GM18499 (cell line): ENCODE results near the gene ZNF467.

Source experiments
- ATAC-seq: cut with Tn5 transposase; IDR thresholded peaks from one replicate; pipeline ENCODE4 v1.9.1; 2021; ENCODE audit warnings: moderate number of reproducible peaks; ENCODE audit not compliant: insufficient read depth, unreplicated experiment

ZNF467 gene

GRCh38 chr7:149719050-149719899, 54.1 kb downstream of the ZNF467 start:
- ATAC-seq = no peak

- no peak for ATAC-seq
Observed at GRCh38 chr7:149718730-149719049, 54.7 kb downstream of the ZNF467 start.

- ATAC-seq = no peak
Observed at GRCh38 chr7:149717481-149717880, 55.9 kb downstream of the ZNF467 start.

DNA sequence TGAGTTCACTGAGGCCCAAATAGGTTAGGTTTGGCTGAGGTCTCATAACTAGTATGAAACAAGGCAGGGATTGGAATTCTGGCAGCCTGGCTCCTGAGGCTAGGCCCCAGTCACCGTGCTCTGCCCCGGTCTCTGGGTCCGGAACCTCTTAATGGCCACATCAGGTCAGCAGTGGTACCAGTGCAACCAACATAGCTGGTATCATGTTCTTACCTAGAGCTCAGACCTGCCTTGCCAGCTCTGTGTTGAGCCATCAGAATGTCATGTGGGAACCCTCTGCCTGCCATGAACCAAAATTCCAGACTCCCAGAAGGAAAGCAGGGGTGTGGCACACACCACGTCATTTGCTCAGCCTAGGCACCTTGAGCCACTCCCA, 56.5 kb downstream of the ZNF467 start:
- ATAC-seq = no peak

GRCh38 chr7:149716007-149716931, 57.1 kb downstream of the ZNF467 start:
- no peak for ATAC-seq

DNA sequence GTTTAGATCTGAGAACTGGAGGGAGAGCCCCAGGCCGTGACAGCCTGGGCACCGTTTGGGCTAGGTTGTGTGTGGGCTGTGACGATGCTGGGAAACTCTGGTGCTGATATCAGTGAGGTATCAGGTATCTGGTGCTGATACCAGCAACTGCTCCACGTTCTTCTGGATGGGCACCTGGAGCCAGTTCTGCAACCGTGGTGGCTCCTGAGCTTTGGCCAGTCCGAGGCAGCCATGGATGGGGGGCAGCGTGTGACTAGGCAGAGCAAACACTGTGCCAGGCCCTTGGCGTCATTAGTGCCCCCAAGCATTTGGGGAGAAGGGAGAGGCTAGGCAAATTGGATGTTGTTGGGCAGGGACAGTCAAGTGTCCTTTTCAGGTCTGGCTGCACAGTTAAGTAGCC, 57.9 kb downstream of the ZNF467 start:
- ATAC-seq = no peak

DNA sequence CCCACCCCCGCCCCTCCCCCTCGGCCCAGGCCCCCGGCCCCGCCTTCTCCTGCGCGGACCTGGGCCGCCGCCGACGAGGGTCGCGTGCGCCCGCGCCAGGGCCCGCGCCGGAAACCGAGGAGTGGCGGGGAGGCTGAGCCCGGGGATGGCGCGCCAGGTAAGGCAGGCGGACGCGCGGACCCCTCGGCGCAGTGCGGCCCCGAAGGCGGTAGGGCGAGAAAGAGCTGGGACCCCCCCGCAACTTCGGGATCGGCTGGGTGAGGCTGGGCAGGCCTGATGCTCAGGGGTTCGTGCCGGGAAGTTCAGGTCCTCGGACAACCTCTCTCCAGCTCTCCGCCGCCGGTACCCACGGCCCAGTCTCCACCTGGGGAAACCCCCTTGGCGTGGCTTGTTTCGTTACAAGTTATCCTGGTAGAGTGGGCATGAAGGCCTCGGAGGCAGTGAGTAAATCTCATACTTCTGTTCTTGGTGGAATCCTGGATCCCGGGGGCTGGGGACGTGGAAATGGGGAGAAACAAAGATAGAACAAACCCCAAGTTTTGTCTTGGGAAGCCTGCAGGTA, 58.4 kb downstream of the ZNF467 start:
- ATAC-seq = no peak
